Endothelial cell (in vitro differentiated cells): ENCODE data around the gene TEDDM1. TPM values are rescaled to one million over a fixed set of nuclear protein-coding genes. Genes with fewer than 3 reads are reported as not detected.
A peak's percentile ranks its signal among the peaks of the same experiment; 100 is the strongest.

ENCODE experiments used
- DNase-seq: peaks from one replicate; pipeline ENCODE4 v3.0.0; 2021; ENCODE audit warnings: low spot score
- H3K27ac Mint-ChIP-seq: one replicate; pipeline ENCODE4 v1.8.0; 2021; ENCODE audit warnings: mixed read lengths, inconsistent platforms; ENCODE audit not compliant: unreplicated experiment
- H3K27me3 Mint-ChIP-seq: one replicate; pipeline ENCODE4 v1.8.0; 2021; ENCODE audit warnings: mild to moderate bottlenecking, moderate library complexity, mixed read lengths, inconsistent platforms; ENCODE audit not compliant: unreplicated experiment
- H3K36me3 Mint-ChIP-seq: one replicate; pipeline ENCODE4 v1.8.0; 2021; ENCODE audit warnings: mild to moderate bottlenecking, low read depth, mixed read lengths, inconsistent platforms; ENCODE audit not compliant: unreplicated experiment
- H3K4me1 Mint-ChIP-seq: one replicate; pipeline ENCODE4 v1.8.0; 2021; ENCODE audit warnings: mild to moderate bottlenecking, mixed read lengths, inconsistent platforms; ENCODE audit not compliant: unreplicated experiment
- H3K4me3 Mint-ChIP-seq: one replicate; pipeline ENCODE4 v1.8.0; 2021; ENCODE audit warnings: mild to moderate bottlenecking, mixed read lengths, inconsistent platforms; ENCODE audit not compliant: unreplicated experiment
- H3K9me3 Mint-ChIP-seq: one replicate; pipeline ENCODE4 v1.8.0; 2021; ENCODE audit warnings: mixed read lengths, inconsistent platforms; ENCODE audit not compliant: unreplicated experiment
- CTCF ChIP-seq: fragments of 200-600 bp; sonication (generic); IDR thresholded peaks from one replicate; pipeline ENCODE4 v1.5.0; 2021; ENCODE audit warnings: antibody characterized with exemption; ENCODE audit not compliant: unreplicated experiment
- total RNA-seq: library from RNA; stranded (reverse); fragmentation: NEBNext Ultra II Directional; extraction: Animal tissue kit (Norgen Biotek cat#: 25700); gene quantifications from one replicate; pipeline ENCODE4 v1.2.1, GENCODE V29; 2021; ENCODE audit not compliant: unreplicated experiment

TEDDM1 gene
- total RNA-seq, 1 donor from 2014 or later, result not detected

GRCh38 chr1:182374101-182374834 is 26.2 kb downstream of the TEDDM1 start:
- H3K36me3 Mint-ChIP-seq, result no peaks in the 10 kb centered on the region
- no peak for DNase-seq
- no peak overlapping the region for H3K4me3 Mint-ChIP-seq
- H3K9me3 Mint-ChIP-seq, result no peaks in the 10 kb centered on the region
- H3K27me3 Mint-ChIP-seq, result no peaks in the 10 kb centered on the region
- no peak overlapping the region for H3K27ac Mint-ChIP-seq
- TF ChIP-seq CTCF, result no peak
- no peaks in the 10 kb centered on the region for H3K4me1 Mint-ChIP-seq

- H3K4me3 Mint-ChIP-seq, result no peak overlapping the region
- H3K4me1 Mint-ChIP-seq, result peaks cover 18% of the 10 kb centered on the region
- no peak for DNase-seq
- H3K36me3 Mint-ChIP-seq, result no peaks in the 10 kb centered on the region
- no peaks in the 10 kb centered on the region for H3K27me3 Mint-ChIP-seq
- no peak overlapping the region for H3K27ac Mint-ChIP-seq
- no peaks in the 10 kb centered on the region for H3K9me3 Mint-ChIP-seq
- no peak for TF ChIP-seq CTCF
These were observed 29.9 kb downstream of the TEDDM1 start for GRCh38 chr1:182370532-182370931.

- H3K4me1 Mint-ChIP-seq, result peaks cover 18% of the 10 kb centered on the region
- H3K27ac Mint-ChIP-seq, result peak overlapping the region; percentile 44
- no peak for DNase-seq
- no peaks in the 10 kb centered on the region for H3K27me3 Mint-ChIP-seq
- H3K9me3 Mint-ChIP-seq, result no peaks in the 10 kb centered on the region
- no peak overlapping the region for H3K4me3 Mint-ChIP-seq
- no peaks in the 10 kb centered on the region for H3K36me3 Mint-ChIP-seq
- TF ChIP-seq CTCF, result no peak
These were observed 31.6 kb downstream of the TEDDM1 start for GRCh38 chr1:182368903-182369302.

- Mint-ChIP-seq H3K9me3 (no peaks in the 10 kb centered on the region), H3K36me3 (no peaks in the 10 kb centered on the region), H3K27ac (peak overlapping the region; percentile 44), H3K4me3 (no peak overlapping the region), H3K4me1 (peaks cover 18% of the 10 kb centered on the region), H3K27me3 (no peaks in the 10 kb centered on the region)
- TF ChIP-seq CTCF, result no peak
- no peak for DNase-seq
These were observed 32.1 kb downstream of the TEDDM1 start for GRCh38 chr1:182368358-182368757.

- no peak overlapping the region for H3K4me3 Mint-ChIP-seq
- no peak for DNase-seq
- no peak for TF ChIP-seq CTCF
- no peaks in the 10 kb centered on the region for H3K36me3 Mint-ChIP-seq
- H3K27ac Mint-ChIP-seq, result no peak overlapping the region
- no peaks in the 10 kb centered on the region for H3K9me3 Mint-ChIP-seq
- peaks cover 22% of the 10 kb centered on the region for H3K4me1 Mint-ChIP-seq
- H3K27me3 Mint-ChIP-seq, result no peaks in the 10 kb centered on the region
These were observed 32.5 kb downstream of the TEDDM1 start for GRCh38 chr1:182367926-182368325.
